ENCODE measurements around the gene WFDC8. TPM values are rescaled to one million over a fixed set of nuclear protein-coding genes. Genes with fewer than 3 reads are reported as not detected.

WFDC8 gene
- total RNA-seq, 1 donor from 2014 or later, result not detected

DNA sequence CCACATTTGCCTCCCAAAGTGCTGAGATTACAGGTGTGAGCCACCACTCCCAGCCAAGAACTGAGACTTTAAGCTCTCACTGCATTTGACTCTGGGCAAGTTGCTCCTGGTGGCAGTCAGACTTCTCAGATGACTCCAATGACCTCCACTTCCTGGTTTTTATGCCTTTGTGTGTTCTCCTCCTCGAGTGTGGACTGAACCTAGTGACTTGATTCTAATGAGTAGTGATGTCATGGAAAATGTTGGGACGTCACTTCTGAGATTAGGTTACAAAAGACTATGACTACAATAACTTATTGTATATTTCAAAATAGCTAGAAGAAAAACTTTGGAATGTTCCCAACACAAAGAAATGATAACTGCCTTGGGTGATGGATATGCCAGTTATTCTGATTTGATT, 75.7 kb downstream of the WFDC8 start:
- DNase-seq (no peak), ATAC-seq (no peak)
- H3K9me3 ChIP-seq, result no peaks in the 10 kb centered on the region
- H3K4me1 ChIP-seq, result no peaks in the 10 kb centered on the region
- no peak overlapping the region for H3K4me3 ChIP-seq
- no peak overlapping the region for H3K27ac ChIP-seq
- peaks cover 18% of the 10 kb centered on the region for H3K27me3 ChIP-seq (ENCODE audit: low read depth)
- intact Hi-C loops (cut with DNase I), result no loop called here
- no peak for TF ChIP-seq CTCF (IDR thresholded peaks at IDR 0.05)
- no peaks in the 10 kb centered on the region for H3K36me3 ChIP-seq

GRCh38 chr20:45502561-45502960, 76.5 kb downstream of the WFDC8 start:
- Histone ChIP-seq H3K27ac (no peak overlapping the region), H3K4me1 (no peaks in the 10 kb centered on the region), H3K9me3 (no peaks in the 10 kb centered on the region), H3K27me3 (ENCODE audit: low read depth) (peaks cover 18% of the 10 kb centered on the region), H3K4me3 (no peak overlapping the region), H3K36me3 (no peaks in the 10 kb centered on the region)
- DNase-seq, result no peak
- ATAC-seq, result peak in 1 of 2 donors; percentile 67
- no peak for TF ChIP-seq CTCF (IDR thresholded peaks at IDR 0.05)
- intact Hi-C loops (cut with DNase I), result no loop called here

Other genes with a start within 250 kb of the WFDC8 start
- 259 TPM for gene SDC4, start 230.9 kb downstream of the WFDC8 start, total RNA-seq
- 69.3 TPM for gene SYS1, start 216.1 kb downstream of the WFDC8 start, total RNA-seq
- gene TP53TG5, start 201.0 kb downstream of the WFDC8 start, total RNA-seq, result not detected
- 82.2 TPM for gene DBNDD2, start 171.0 kb downstream of the WFDC8 start, total RNA-seq
- 78.7 TPM for gene PIGT, start 163.1 kb downstream of the WFDC8 start, total RNA-seq
- gene WFDC2, start 109.5 kb downstream of the WFDC8 start, total RNA-seq, result 172 TPM
- not detected for gene SPINT3, start 63.7 kb downstream of the WFDC8 start, total RNA-seq
- not detected for gene WFDC6, start 39.8 kb downstream of the WFDC8 start, total RNA-seq
- gene EPPIN, start 31.9 kb downstream of the WFDC8 start, total RNA-seq, result 0.38 TPM
- not detected for gene WFDC10A, start 50.5 kb upstream of the WFDC8 start, total RNA-seq
- gene WFDC9, start 52.0 kb upstream of the WFDC8 start, total RNA-seq, result not detected
- not detected for gene WFDC11, start 91.0 kb upstream of the WFDC8 start, total RNA-seq
- not detected for gene WFDC13, start 122.8 kb upstream of the WFDC8 start, total RNA-seq
- gene WFDC10B, start 125.7 kb upstream of the WFDC8 start, total RNA-seq, result 1.2 TPM
- not detected for gene SPINT4, start 143.1 kb upstream of the WFDC8 start, total RNA-seq
- 3.4 TPM for gene WFDC3, start 212.6 kb upstream of the WFDC8 start, total RNA-seq
- gene DNTTIP1, start 212.7 kb upstream of the WFDC8 start, total RNA-seq, result 30.8 TPM
- 3.5 TPM for gene UBE2C, start 233.4 kb upstream of the WFDC8 start, total RNA-seq
- gene TNNC2, start 248.0 kb upstream of the WFDC8 start, total RNA-seq, result not detected

Measured in lower lobe of right lung (tissue), 2 donors.